GM19455 (cell line): ENCODE data around the gene UST.

Source experiments
- ATAC-seq: cut with Tn5 transposase; IDR thresholded peaks from one replicate; pipeline ENCODE4 v1.9.1; 2021; ENCODE audit not compliant: unreplicated experiment

Gene UST

DNA sequence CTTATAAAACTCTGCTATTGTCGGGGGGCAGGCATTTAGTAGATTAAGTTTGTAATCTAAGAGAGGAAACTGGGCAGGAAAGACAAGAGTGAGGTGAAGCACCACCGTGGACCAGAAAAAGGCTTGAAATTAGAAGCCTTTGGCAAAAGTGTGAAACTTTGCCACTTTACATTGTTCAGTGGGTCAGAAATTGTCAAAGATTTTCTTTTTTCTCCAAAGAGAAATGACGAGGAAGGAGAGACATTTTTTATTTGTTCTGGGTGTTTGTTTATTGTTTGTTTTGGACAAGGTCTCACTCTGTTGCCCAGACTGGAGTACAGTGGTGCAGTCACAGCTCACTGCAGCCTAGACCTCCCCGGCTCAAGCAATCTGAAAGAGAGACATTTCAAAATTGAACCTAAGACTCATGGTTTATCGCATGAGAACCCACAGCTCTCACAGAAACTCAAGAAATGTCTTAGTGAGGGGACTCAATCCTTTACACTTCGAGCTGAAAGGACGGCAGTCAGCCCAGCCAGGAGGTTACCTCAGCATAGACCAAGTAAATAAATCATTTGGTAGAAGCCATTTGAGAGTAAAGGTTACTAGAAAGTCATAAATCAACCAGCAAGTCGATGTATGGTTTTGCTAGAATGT is 307.8 kb downstream of the UST start:
- peak; percentile 85 for ATAC-seq

DNA sequence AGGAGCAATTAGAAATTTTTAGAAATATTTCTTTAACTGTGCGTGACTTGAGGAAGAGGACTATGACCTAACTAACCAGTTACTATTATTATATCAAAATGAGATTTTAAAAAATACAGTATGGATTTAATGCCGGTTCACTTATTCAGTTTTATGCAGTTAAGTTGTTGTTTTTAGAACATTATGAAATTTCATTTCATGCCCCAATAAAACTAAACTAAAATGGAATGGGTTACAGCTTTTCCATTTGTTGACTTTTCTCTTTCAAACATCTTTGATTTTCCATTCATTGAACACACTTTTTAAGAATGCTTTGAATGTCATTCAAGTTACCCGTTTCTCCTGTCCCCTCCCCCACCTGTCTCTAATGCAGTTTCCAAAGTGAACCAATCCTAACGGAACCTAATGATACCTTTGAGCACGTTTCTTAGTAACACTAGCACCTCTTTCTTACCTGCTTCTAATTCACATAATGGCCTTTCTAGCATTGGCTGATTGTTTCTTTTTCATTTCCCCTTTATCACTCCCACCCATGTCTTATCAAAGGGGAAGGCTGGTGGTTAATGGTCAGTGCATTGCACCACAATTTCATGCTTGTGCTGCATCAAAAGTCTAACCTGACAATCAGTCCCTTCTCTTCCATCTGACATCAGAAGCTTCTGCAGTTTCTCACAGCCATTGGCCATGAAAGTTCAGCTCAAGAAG is 308.5 kb downstream of the UST start:
- ATAC-seq: no peak

DNA sequence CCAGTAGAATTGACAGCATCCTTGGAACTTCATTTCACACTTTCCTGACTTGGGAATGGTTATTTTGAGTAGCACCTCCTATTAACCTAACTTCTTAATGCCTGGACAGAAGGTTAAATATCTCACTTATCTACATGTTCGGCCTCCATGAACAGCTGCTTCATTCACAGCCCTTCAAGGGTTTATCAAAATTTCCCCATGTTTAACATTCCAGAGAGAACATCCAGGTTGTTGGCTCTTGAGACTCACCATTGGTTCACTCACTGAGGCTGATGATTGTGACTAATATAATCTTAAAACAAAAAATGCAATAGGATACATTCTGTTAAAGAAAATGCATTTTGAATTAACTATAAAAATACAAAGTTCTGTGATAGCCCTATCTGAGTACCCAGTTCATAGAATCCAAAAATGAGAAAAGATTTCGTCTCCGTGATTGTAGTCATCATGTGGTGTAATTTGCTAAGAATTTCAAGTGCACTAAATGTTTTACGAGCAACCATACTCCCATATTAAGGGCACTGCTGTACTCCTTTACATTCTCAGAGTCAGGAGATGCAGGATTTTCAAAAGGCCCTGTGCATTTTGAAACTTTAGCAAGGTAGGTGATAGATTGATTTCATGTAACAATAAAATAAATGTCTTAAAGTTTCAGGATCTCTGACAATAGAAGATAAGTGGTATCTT is 310.1 kb downstream of the UST start:
- ATAC-seq: no peak

DNA sequence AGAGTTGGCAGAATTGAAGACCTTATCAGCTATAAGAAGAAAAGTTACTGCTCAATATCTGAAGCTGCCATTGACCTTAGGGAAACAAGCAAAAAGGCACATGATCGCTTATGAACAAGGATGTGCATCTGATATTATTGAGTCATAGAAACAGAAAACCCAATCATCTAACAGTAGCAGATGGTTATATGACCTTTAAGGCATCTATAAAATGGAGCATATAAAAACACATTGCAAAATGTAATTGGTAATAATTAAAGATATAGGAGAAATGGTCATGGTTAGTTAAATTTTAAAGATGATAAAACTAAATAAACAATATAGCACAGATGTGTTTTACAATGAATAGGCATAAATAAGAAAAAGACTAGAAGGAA is 310.6 kb downstream of the UST start:
- no peak for ATAC-seq

DNA sequence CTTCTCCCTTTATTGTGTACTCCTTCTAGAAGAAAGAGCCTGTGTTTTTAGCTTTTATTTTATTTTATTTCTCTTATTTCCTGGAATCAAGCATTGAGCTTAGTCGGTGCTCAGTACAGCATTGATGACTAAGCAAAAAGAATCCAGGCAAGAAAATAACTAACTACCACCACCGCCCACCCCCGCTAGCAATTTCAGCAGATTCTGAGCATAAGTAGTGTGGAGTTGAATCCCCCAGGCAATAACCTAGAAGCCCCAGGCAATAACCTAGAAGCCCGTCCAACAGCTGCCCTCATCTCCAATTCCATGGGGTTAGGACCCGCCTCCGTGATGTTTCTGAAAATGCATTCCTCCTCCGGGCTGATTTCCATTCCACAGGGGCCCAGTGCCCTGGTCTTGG is 312.7 kb downstream of the UST start:
- no peak for ATAC-seq

DNA sequence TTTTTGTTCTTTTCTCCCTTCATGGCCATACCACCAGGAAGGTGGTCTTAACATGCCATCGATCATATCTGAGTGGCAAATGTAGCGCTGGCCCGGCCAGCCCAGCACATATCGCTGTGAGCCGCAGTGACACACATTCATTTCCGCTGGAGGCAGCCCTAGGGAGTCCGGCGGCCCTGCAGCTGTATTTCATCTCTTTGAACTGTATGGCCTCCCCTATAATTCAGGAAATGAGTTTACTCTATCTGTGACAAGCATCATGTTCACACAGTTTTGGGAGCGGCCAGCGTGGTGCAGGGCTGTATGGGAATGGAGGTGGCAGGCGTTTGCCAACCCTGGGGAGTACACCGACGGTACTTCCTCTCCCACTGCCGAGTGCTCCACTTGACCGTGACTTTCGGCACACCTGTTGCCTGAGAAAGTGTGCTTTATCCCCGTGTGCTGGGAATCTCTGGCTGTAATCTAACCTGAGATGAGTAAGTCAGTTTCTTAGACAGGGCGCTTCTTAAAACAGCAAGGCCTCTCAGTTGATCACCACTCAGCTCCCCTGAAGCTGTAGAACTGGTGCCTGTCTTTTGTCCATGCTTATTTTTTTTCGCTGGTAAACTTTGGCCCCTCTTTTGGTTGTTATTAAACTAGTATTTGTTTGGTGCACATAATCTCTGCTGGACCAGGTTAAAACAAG is 313.6 kb downstream of the UST start:
- ATAC-seq: no peak

DNA sequence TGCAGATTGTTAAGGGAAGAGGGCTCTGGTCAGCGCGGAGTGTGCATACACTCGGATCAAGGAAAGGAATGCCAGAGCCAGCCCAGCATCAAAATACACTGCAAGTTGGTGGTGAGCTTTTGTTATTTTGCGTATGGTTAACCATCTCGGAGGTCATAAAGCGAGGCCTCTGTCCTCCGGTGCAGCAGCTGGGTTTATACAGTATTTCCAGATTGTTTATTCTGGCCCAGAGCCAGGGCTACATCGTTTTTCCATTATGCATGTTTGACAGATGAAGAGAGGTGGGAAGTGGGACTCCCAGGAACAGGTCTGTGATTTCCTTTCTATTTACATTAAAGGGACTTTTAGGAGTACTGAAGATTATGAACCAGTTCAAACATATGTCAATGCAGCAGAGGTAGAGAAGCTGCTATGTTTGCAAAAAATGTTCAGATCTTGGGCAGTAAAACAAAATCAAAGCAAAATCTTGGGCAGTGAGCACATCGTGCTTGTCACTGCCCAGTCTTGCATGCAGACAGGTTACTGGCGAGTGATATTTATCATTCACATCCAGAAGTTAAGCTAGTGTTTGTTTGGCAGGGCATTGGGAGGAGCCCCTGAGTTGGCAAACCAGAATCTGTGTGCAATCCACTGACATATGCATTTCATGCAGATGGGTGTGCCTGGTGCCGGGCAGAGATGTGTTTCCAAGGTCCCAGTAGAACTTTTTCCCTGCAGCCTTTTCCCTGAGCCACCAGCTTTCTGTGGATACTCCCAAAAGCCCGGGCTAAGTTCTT is 314.3 kb downstream of the UST start:
- no peak for ATAC-seq

DNA sequence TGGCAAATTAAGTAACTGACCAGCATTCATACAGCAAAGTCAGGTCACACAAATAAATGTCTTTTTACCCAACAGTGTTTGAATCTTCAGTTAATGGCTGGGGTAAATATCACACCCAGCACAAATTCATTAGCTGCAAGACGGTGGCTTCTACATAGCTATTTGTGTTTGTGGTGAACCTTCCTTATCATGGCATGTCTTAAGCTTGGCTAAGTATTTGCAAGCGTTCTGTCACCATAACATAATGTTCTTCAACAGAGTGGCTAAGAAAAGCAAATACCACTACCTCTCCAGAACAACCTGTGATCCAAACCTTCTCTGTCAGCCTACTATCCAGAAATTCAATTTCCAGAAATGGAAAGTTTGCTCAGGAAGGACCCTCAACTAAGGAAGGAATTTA is 315.1 kb downstream of the UST start:
- ATAC-seq: no peak

DNA sequence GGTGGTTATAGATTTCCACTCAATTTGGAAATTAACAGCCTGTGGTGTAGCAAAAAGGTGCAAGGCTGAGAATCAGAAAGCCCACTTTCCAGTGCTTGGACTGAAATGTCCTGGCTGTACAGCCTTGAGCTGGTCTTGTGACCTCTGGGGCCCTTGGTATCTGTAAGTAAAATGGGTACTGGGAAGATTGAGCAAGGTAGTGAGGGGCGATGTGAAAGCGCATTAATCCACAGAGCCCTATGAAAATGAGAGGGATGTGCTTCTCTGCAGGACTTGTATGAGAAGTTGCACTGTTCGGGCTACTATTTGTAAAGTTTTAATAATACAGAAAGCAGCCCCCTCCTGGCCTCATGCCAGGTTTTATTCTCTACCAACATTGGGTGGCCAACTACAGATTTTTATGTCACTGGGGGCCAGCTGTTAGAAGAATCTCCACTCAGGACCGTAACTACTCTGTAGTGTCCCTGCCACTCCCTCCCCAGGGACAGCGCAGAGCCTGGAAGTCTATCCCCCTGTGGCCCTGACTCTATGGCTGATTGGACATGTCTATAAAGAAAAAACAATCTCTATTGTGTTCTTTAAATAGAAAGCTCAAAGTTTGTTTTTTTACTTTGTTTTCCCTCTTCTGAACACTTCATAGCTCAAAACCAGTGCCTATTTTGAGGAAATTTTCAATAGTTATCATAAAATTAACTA is 316.0 kb downstream of the UST start:
- ATAC-seq: no peak

DNA sequence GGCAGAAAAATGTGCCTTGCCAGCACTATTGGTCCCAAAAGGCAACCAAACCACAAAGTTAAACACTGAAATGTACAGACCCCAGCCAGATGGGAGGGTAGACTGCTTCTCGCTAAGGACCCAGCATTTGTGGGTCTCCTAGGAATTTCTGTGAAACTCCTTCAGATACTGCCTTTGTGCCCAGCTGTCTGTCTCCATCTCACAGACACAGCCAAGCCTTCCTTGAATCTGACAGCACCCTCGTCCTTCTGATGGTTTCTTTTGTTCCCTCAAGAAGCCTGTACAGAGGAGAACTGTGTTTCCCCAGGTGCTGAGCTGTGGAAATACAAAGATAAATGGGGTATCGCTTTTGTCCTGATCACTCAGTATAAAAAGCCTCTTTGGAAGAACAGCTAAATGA is 316.6 kb downstream of the UST start:
- no peak for ATAC-seq

DNA sequence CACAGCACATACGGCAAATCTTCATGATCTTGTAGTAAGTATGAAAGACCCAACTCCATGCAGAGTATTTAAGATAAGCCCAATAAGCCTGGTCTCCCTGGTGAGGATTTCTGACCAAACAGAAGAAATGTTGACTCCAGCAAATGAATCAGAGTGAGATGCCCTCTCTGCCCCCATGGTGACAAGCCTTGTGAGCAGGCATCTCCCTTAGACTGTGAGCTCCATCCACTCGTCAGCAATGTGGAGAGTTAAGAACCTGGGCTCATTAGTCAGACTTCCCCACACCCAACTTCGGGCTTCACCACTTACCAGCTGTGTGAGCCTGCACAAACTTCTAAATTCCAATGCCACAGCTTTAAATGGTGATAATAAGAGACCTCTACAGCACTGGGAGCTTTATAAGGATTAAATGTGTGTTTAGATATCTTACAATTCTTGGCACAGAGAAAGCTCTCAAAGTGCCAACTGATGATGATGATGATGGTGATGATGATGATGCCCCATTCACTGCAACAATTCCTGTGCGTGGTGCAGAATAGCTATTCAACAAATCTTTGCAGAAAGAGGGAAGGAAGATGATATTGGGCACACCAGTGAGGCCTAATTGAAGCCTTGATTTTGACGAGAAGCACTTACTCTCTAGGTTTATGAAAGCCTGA is 317.3 kb downstream of the UST start:
- no peak for ATAC-seq

DNA sequence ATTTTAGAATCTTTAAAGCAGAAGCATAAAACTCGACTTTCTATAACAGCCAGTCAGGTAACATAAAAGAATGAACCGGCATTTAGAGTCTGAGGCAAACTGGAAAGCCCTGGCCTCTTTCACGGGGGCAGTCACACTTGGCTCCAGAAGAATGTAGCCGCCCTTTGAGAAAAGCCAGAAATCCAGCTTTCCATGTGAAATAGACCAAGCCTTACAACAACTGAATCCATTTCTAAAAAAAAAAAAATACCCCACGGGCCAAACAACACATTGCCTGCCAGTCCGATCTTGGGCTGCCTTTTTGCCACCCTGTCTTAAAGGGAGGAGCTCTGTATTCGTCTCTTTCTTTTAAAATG is 317.8 kb downstream of the UST start:
- ATAC-seq: no peak

DNA sequence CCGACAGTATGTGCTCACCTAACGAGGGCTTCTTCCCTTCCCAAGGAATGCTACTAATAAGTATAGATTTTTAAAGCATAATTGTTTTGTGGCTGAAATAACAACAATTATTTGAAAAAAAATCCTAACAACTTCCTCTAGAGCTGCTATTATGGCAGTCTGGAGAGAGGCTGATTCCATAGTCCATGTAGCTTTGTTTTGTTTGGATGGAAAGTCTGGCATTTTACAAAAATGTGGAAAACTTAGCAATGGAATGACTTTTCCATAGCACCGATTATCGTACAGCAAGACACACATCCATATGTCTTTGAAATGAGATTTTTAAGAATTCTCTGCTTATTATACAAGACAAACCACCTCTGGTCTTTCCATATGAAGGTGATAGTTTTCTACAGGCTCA is 318.3 kb downstream of the UST start:
- ATAC-seq: no peak

DNA sequence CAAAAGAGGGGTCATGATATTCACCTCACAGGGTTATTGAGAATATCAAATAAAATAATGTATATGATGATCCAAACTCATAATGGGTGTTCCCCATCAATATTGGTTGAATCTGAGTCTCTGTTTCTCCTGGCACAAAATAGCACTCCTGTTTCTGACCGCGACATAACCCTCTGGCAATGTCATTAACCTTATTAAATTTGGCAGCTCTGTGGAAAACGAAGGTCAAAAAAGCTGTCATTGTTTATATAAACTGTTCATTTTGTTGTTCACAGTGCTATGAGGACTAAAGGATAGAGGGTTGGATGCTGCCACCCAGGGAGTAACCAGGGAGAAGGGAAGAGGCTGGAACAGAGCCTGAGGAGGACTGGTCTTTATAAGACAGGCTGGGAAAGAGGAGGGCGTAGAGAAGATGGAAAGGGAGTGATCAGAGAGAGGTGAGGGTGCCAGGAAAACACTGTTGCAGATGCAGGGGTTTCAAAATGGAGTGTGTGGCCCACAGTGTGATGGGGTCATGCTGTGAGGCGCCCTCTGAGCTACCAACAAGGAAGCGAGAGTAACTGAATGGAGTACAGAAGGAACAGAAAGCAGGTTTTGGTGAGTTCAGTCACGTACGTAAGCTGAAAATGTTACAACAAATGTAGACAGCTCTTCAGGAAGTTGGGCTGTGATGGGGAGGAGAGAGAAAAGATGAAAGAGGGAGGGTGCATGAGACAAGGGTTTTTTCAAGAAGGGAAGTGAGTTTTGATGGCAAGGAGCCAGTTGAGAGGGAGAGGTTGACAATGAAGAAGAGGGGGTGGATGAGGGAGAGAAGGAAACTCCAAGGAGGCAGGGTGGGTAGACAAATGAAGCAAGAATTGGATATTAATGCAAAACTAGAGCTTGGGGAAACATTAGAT is 319.1 kb downstream of the UST start:
- peak; percentile 99 for ATAC-seq

DNA sequence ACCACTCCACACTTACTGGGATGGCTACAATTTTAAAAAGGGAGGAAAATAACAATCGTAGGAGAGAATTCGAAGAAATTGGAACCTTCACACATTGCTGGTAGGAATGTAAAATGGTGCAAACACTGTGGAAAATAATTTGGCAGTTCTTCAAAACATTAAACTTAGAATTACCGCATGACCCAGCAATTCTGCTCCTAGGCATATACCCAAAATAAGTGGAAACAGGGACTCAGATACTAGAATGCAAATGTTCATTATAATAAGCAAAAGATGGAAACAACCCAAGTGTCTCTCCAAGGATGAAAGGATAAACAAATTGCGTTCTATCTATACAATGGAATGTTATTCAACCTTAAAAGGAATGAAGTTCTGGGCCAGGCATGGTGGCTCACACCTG is 325.2 kb downstream of the UST start:
- no peak for ATAC-seq

DNA sequence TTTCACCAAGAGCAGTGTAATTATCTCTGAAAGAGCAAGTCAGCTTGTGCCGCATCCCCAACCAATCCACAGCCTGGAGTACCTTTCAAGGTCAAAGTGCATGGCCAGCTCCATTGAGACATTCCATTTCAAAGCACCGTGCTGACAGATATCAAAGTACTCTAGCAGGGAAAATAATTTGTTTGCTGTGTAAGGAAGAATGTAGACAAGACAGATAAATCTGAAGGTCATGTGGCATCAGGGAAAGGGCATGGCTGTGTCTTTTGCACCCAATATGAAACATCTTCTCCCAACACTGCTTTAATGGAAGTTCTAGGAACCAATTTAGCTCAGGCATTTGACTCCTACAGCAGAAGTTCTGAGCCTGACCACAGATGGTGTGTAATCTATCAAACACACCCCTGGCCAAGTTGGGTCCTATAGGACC is 328.0 kb downstream of the UST start:
- ATAC-seq: no peak

DNA sequence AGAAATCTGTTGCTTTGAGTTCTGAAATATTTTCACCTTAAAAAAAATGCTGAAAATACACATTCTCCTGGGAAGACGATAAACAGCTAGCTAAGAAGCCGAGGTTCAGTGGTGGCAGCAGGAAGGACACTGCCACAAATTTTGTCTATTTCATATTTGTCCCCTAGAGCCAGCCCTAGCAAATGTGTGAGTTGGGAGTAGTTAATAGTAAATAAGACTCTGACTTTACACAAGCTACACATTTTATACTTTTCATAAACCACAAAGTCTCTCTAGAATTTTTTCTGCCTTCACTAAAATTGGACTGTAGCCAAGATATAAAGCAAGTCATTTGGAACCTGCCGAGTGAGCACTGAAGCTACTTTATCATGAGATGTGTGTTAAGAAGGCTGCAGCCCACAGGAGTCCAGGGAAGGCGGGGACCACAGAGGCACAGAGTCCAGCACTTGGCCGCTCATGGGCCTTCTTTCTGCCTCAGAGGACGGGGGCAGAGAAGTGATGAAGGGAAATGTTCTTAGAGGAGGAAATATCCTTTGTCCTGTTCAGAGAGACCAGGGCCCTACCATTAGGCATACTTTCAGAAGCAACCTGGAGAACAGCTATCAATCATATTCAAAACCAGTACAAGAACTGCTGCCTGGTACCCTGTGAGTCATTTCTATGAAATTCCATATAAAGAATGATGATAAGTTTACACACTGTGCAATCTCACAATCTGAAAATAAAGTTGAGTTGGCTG is 329.0 kb downstream of the UST start:
- ATAC-seq: no peak

DNA sequence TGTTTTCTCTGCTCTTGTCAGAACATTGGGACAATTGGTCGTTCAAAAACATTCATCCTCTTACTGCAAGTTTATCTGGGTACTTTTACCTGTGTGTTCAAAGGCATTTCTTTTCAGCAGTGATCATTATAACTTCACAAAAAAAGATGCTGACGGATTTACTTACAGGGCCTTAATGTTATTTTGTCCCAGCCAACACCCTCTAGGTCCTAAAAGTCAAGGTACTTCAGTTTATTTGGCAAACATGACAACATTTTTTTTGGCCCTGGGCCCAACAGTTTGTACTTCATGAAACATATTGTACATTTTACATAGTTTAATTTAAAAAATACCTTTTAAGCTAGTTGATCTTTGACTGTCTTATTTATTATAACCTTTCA is 329.5 kb downstream of the UST start:
- ATAC-seq: no peak
